ENCODE results near the gene TCF4.

TCF4 gene

GRCh38 chr18:55374741-55375140 is 213.3 kb downstream of the TCF4 start:
- no peak for DNase-seq

GRCh38 chr18:55372209-55372608 is 215.8 kb downstream of the TCF4 start:
- DNase-seq, result no peak

DNA sequence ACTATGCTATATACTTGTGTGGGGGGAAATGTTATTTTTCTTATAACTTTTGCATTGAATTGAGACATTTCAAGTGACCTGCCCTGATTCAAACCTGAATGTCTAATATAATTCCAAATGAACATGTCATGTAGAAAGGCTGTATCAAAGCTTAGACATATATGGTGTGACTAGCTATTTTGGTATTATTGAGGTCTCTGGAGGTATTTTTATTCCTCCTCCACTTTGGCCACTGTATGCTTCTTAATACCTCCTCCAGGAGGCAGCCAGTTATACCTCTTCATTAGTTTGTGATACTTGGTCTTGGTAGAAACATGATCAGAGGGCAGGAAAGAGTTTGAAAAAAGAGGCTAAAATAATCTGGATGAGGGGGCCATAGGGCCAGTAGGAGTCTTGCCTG is 217.1 kb downstream of the TCF4 start:
- DNase-seq, result no peak

DNA sequence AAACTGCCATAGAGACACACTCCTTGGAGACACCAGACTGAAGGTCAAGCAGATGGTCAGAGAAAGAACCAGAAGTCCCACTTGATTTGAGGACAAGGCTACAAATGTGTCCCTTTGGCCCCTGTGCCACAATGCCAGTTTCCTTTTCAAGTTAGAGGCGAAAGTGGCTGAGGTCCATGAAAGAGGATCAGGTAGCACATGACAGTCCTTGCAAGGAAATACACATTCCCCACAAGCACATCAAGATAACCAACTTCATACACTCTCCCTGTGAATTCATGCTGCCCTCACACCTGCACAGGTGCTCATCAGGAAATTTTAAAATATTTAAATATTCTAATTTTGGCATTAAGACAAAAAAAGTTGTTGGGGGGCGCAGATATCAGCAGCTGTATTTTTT is 218.6 kb downstream of the TCF4 start:
- no peak for DNase-seq

DNA sequence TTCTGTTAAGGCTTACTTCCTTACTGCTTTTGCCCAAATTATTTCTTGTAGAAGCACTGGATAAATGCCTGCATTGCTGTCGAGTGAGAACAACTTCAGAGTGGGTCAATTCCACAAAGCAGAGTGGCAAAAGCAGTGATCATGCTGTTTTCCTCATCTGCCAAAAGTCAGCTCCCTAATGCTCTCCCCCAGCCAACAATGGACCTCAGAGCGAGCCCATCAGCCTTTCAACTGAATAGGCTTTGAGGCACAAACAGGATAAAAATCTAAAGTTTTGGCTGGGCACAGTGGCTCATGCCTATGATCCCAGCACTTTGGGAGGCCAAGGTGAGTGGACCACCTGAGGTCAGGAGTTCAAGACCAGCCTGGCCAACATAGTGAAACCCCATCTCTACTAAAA is 222.7 kb downstream of the TCF4 start:
- DNase-seq, result no peak

- DNase-seq, result no peak
These were observed 225.7 kb downstream of the TCF4 start for GRCh38 chr18:55362303-55362702.

- no peak for DNase-seq
These were observed 226.3 kb downstream of the TCF4 start for GRCh38 chr18:55361492-55362250.

DNA sequence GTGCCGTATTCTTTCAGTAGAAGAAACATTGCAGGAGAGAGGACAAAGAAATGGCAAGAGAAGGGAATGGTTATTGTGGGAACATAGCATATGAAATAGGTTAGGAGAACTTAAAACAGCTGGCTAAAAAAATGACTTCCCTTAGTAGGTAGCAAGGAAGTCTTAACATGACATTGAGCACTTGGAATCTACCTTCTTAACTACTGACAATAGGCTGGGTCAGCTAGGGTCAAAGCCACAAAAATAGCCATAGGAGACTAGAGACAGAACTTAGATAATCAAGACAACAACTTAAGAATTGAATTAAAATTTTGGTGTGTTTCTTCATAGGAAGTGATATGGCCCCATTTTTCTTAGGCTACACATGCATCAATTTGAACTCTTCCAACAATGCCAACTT is 227.9 kb downstream of the TCF4 start:
- no peak for DNase-seq

- no peak for DNase-seq
These were observed 231.2 kb downstream of the TCF4 start for GRCh38 chr18:55356815-55357214.

- no peak for DNase-seq
These were observed 232.8 kb downstream of the TCF4 start for GRCh38 chr18:55355223-55355622.

GRCh38 chr18:55354795-55355194 is 233.2 kb downstream of the TCF4 start:
- DNase-seq, result no peak

GRCh38 chr18:55353806-55354205 is 234.2 kb downstream of the TCF4 start:
- no peak for DNase-seq

DNA sequence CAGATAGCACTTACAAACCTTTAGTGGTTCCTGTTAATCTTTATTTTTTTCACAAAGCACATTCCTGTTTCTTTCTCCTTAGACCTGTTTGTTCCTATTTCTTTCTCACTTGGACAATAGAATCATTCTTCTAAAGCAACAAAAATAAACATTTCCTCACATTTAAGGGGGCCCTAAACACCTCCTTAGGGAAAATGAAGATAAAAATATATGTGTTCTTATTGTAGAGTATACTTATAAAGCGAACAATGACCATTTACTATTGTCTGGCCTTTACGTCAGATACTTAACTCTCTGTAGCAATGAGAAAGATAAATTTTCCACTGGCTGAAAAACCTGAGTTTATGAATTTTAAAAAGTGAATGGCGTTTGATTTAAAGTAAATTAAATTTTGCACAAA is 234.6 kb downstream of the TCF4 start:
- DNase-seq, result no peak

- DNase-seq, result peak; percentile 25
These were observed 235.8 kb downstream of the TCF4 start for GRCh38 chr18:55351980-55352714.

DNA sequence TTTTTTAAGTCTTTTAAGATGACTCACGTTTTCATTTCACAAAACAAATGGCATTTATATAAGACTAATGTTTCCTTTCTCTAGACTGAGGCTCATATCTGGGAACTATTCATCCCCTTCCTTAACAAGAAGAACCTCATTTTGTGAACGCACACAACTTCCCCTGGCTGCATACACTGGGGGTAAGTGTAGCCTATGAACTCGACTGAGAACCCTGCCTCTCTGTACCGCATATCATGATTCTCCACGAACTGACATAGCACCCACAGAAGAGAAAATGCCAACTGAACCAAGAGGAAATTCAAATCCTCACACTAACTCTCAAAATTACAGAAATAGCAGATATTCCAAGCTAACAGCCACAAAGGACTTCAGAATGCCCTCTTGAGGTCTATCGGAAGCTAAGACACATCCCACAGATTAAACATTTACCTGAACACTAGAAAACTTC is 236.7 kb downstream of the TCF4 start:
- no peak for DNase-seq

DNA sequence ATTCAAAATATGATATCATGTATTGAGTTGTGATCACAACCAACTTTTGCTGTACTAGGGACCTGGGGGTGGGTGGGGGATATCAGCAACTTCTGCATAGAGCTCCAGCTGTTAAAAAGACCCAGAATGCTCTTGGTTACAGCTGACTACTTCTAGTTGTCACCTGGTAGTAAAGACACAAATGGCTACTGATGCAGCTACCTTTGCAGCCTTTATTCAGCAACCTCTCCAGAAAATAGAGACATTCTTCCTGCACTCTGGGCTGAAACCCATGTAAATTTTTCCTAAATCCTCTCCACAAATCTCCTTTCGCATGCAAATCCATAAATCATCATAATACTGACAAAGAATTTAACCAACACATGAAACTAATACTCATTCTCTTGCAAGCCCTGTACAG is 238.3 kb downstream of the TCF4 start:
- DNase-seq, result no peak

GRCh38 chr18:55346961-55347740 is 240.8 kb downstream of the TCF4 start:
- DNase-seq, result no peak

DNA sequence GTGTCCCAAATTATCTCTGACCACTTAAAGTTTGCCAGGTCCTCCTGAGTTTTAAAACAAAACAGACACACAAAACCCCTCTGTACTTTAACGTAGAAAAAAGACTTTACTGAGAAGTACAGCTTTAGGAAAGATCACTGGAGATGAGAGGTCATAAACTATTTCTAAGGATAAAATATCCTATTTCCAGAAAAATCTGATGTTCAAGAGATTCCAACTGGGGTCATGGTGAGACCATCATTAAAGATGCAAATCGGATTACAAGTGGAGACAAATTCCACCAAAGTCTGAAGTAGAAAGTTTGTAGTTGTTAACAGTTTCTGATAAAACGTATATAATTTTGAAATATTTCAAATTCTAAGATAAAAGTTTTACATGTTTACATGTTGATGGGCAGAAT is 241.6 kb downstream of the TCF4 start:
- no peak for DNase-seq

DNA sequence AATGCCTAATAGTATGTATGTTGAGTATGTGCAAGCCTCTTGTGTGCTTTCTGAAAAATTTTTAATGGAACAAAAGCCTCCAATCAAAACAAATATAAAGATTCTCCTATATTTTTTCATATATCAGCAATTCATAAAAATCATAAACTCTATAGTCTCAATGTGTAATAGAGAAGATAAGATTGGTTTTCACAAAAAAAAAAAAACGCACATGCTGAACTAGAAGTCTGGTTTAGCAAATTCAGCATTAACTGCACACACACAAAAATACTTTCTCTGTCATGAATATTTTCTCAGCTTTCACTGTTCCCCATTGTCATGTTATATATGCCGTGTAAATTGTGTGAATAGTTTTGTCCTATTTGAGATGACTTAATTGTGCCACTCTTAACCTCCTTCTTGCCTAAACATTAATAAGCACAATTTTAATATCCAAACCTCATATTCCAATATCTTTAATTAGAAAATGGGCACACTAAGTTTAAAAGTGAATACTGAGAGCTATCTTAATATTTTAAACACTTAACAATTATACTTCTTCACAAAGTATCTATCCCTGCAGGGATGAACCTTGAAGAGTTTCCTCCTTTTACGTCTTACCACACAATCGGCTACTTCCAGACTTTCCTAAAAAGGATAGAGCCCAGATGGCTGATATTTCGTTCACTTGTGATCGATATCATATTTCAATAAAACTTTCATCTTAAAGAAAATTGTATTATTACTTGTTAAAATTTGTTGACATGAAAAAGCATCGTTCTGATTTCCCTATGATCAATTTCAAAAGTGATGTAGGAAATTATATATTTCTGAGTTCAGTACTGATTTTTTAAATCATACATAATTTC is 242.7 kb downstream of the TCF4 start:
- DNase-seq, result no peak

- no peak for DNase-seq
These were observed 244.5 kb downstream of the TCF4 start for GRCh38 chr18:55343396-55344073.

- no peak for DNase-seq
These were observed 247.0 kb downstream of the TCF4 start for GRCh38 chr18:55340998-55341397.

- no peak for DNase-seq
These were observed 248.0 kb downstream of the TCF4 start for GRCh38 chr18:55339990-55340389.
